ENCODE measurements around the gene UBIAD1. TPM values are rescaled to one million over a fixed set of nuclear protein-coding genes. Genes with fewer than 3 reads are reported as not detected.

UBIAD1 gene
- total RNA-seq, 1 experiment from 2014 or later: 9.0 TPM

DNA sequence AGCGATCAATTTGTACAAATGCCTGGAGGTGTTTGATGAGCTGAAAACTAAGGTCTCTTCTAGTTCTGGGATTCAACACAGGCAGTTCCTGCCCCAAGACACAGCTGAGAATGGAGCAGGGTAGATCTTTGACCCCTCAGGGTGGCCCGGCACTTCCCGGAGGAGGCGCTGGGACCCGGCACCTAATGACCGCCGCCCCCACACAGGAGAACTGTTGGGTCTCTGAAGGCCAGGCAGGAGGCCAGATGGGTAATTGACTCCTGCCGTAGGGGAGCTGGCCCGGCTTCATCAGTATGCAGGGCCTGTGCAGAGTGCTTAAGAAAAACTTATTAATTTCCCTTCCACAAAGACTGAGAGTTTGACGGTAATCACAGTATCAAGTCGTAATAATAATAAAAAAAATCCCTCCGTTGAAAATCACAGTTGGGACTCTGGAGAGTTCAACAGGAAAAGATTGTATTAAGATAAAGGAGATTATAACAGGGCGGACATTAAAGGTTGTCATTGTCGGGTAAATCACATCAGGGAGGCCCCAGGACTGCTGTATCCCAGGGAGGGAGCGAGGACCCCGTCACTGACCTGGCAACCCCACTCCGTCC is 51.7 kb downstream of the UBIAD1 start:
- Histone ChIP-seq H3K36me3 (no peaks in the 10 kb centered on the region), H3K4me3 (no peak overlapping the region), H3K9me3 (no peaks in the 10 kb centered on the region), H3K27me3 (no peaks in the 10 kb centered on the region)
- DNase-seq: no peak

DNA sequence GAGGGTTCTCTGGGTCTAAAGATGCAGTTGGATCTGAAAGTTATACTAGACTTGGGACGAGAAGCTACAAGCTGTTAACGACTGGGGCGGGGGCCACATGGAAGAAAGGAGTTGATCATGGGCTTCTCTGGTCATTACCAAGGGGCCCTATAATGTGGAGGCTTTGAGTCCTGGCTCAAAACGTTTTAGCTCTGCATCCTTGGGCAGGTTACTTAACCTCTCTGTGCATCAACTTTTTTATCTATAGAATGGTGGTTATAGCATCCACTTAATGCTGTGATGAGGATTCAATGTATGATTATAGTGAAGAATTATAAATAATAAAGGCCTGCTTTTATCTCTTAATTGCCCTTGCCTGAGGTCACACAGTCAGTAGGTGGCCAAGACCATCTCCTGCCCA is 53.1 kb downstream of the UBIAD1 start:
- Histone ChIP-seq H3K36me3 (no peaks in the 10 kb centered on the region), H3K4me3 (no peak overlapping the region), H3K27me3 (no peaks in the 10 kb centered on the region), H3K9me3 (no peaks in the 10 kb centered on the region)
- DNase-seq: no peak

DNA sequence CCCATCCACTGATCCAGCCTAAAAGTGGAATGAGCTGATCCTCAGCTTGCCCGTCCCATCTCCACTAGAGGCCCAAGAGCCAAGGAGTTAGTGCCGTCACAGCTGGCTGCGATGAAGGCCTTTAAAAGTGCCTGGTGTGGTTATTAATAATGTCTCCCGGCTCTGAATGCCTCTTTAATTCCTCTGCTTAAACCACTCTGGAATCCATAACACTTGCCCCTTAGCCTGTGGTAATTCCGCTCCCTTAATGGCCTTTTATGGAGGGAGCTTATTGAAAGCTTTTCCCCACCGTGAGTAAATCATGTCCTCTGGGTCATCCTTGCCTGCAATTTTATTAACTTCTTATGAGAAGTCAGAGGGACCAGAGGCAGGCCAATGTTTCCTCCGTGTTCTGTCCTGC is 55.4 kb downstream of the UBIAD1 start:
- H3K36me3 ChIP-seq: no peaks in the 10 kb centered on the region
- no peak for DNase-seq

DNA sequence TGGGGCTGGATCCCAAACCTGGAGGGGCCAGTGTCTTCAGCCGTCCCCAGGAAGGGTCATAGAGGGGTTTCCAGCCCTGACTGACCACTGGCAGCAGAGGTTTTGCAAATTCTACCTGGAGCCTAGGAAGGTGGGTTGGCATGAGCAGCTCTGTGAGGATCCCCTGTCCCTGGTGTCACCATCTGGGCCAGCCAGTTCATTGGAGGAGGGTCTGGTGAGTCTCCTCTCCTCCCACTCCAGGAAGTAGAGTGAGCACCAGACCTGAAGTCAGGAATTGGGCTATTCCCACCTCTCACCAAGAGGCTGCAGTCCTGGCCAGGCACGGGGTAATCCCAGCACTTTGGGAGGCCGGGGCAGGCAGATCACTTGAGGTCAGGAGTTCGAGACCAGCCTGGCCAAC is 57.4 kb downstream of the UBIAD1 start:
- Histone ChIP-seq H3K9me3 (no peaks in the 10 kb centered on the region), H3K27me3 (no peaks in the 10 kb centered on the region), H3K4me3 (no peak overlapping the region), H3K36me3 (no peaks in the 10 kb centered on the region)
- no peak for DNase-seq

More for the DNA sequence above, 55.4 kb downstream of the UBIAD1 start:
- Histone ChIP-seq H3K9me3 (no peaks in the 10 kb centered on the region), H3K4me3 (no peak overlapping the region), H3K27me3 (no peaks in the 10 kb centered on the region)

DNA sequence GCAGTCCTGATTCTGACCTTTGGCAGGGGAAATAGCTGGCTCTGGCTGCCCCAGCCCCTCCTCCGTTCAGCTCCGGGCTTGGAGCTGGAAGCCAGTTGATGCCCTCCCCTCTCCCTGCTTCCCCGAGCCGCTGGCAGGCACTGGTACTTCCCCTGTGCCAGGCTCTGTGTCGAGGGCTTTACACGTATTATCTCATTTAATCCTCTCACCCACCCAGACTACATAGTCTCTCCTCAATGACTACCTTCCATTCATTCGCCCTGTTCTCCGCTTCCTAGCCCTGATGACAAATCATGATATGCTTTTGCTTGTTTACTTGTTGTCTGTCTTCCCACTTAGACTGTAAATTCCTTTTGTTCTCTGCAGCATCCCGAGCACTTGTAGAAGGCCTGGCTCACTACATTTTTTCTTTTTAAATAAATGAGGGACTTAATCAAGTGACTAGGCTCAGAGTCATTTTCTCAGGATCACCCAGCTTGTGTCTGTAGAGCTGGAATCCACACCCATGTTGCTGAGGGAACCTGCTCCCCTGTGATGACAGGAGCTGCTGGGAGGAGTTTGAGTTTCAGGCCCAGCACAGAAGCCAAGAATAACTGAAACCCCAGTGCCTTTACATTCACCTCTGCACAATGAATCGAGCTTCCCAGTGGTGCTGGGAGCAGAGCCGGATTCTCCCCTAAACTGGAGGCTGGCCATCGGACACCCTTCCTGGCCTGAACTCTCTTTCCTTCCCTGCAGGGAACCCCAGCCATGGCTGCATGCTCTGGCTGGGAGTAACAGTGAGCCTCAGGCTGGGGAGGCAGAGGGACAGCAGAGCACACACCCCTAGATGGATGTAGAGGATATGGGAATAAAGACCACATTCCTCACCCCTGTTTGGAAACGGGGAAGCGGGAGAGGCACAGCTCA is 58.3 kb downstream of the UBIAD1 start:
- peak; percentile 43 for DNase-seq
- Histone ChIP-seq H3K9me3 (no peaks in the 10 kb centered on the region), H3K36me3 (no peaks in the 10 kb centered on the region), H3K4me3 (no peak overlapping the region), H3K27me3 (no peaks in the 10 kb centered on the region)

DNA sequence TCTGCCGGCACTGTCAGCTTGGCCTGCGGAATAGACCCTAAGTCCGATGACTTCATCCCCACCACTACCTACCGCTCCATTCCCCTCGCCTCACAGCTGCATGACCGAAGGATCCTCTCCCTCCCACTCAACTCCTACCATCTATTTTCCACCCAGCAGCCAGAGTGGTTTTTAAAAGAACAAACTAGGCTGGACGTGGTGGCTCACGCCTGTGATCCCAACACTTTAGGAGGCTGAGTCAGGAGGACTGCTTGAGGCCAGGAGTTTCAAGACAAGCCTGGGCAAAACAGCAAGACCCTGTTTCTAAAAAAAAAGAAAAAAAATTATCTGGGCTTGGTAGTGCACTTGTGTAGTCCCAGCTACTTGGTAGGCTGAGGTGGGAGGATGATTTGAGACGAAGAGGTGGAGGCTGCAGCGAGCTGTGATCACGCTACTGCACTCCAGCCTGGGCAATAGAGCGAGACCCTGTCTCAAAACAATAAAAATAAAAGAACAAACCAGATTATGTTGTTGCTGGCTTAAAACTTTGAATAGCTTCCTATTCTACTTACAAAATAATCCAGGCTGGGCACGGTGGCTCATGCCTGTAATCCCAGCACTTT is 59.0 kb downstream of the UBIAD1 start:
- no peaks in the 10 kb centered on the region for H3K9me3 ChIP-seq
- no peak overlapping the region for H3K4me3 ChIP-seq
- H3K36me3 ChIP-seq: no peaks in the 10 kb centered on the region
- no peaks in the 10 kb centered on the region for H3K27me3 ChIP-seq
- DNase-seq: no peak

DNA sequence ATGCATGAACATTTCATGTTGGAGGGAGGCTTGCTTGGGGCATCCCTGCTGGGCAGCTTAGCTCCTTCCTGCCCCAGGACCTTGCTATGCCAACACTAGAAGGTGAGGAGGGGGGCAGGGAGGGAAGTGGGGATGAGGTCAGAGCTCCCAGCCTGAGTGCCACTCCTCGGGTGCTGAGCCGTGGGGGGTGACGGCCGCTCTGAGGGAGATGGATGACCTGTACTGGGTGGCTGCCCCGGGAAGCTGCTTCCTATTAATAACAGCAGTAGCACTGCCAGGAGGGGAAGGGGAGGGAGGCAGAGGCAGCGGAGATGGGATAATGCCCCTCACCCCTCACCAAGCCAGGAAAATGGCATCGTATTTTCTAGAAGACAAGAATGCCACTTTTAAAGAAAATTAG is 60.6 kb downstream of the UBIAD1 start:
- Histone ChIP-seq H3K27me3 (no peaks in the 10 kb centered on the region), H3K9me3 (no peaks in the 10 kb centered on the region), H3K4me3 (no peak overlapping the region), H3K36me3 (no peaks in the 10 kb centered on the region)
- no peak for DNase-seq

DNA sequence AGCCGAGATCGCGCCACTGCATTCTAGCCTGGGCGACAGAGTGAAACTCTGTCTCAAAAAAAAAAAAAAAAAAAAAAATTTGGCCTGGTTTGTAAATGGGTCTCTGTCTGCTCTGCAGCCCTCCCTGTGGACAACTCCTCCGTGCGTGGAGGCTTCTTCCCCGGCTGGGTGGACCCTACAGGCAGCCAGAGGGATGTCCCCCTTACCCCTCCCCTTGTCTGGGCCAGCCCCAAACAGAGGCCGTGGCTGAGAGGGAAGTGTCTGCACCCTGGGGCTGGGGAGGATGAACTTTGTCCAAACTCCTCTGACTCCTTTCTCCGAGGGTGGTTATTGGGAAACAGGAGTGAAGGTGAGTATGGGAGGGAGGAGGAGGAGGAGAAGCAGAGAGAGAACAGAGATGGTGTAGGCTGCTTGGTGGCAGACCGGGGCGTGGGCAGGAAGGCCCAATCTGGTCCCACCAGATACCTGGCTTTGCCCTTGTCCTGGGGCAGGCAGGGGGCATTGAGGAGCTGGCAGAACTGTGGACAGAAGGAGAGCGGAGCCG is 61.3 kb downstream of the UBIAD1 start:
- Histone ChIP-seq H3K4me3 (no peak overlapping the region), H3K27me3 (no peaks in the 10 kb centered on the region), H3K9me3 (no peaks in the 10 kb centered on the region), H3K36me3 (no peaks in the 10 kb centered on the region)
- no peak for DNase-seq

DNA sequence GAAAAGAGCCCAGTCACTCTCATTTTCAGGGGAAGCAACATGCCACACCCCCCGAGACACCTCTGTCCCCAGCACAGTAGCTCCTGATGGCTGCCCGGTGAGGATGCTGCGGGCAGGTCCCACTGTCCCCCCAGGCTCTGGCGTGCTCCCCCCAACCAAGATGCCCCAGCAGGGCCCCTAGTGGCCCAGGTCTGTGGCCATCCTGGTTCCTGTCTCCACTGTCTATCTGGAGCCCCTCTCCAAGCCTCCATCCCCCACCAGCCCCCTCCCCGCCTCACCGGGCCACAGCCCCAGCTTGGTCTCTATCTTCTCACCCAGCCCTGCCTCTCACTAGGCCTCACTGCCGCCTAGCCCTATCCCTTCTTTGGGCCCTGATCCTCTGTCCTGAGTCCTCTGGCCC is 61.8 kb downstream of the UBIAD1 start:
- no peak for DNase-seq
- Histone ChIP-seq H3K4me3 (no peak overlapping the region), H3K36me3 (no peaks in the 10 kb centered on the region), H3K9me3 (no peaks in the 10 kb centered on the region), H3K27me3 (no peaks in the 10 kb centered on the region)

DNA sequence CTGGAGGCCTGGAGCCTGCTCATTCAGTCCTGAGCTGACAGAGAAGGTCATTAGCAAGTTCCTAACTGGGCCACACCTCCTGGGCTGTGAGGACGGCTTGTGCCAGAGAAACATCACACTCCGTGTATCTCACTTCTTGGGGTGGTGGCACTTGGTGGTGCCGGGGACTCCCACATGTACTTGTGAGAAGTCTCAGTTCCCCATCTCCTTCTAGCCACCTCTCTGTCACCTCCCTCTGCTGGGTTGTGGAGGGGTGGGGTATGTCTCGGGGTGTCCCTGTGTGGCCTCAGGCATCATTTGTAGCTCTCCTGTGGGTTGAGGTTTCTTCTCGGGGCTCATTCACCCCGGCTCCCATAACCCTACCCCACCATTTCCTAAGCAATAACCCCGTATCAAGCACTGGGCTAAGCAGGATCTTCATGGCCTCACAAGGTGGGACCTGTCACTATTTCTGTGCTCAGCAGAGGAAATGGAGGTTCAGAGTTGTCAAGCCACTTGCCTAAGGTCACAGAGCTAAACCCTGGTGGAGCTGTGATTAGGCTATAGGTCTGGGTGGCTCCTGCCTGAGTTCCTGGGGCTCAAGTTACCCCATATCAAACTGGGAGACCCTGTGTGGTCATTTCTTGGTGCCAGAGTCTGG is 62.5 kb downstream of the UBIAD1 start:
- H3K9me3 ChIP-seq: no peaks in the 10 kb centered on the region
- no peak for DNase-seq
- H3K36me3 ChIP-seq: no peaks in the 10 kb centered on the region
- no peak overlapping the region for H3K4me3 ChIP-seq
- peaks cover 7% of the 10 kb centered on the region for H3K27me3 ChIP-seq

DNA sequence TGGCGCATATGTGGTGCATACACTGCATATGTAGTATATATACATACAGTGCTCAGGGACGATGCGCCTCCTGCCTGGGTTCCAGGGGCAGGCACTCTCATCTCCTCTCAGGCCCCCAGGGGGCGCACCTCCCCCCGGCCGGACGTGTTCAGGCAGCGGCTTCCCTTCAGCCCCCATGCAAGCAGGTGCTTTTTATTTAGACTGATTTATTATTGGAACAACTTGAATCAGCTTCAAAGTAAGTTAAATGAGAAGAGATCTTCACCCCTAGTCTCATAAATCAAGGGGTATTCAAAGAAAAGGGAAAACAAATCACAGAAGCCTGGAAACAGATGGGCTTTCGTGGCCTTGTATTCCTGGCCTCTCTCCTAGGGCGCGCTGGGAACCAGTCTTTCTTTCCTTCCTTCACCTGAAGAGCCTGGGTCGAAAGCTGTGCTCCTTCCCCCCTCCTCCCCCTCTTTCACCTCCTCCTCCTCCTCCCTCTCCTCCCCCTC is 64.6 kb downstream of the UBIAD1 start:
- peak; percentile 40 for DNase-seq
- peaks cover 7% of the 10 kb centered on the region for H3K27me3 ChIP-seq
- H3K9me3 ChIP-seq: no peaks in the 10 kb centered on the region
- H3K36me3 ChIP-seq: no peaks in the 10 kb centered on the region
- H3K4me3 ChIP-seq: no peak overlapping the region

Other genes starting within 250 kb of the UBIAD1 start
- gene MASP2, start 226.0 kb upstream of the UBIAD1 start, total RNA-seq (2014; rRNA removed; shearing (Covaris generic); ENCODE audit: low replicate concordance): not detected in 2 replicates
- gene SRM, start 213.2 kb upstream of the UBIAD1 start, total RNA-seq (2014; rRNA removed; shearing (Covaris generic); ENCODE audit: low replicate concordance): 24.0 and 39.3 TPM in 2 replicates
- 45.6 and 55.2 TPM in 2 replicates for gene EXOSC10, start 173.3 kb upstream of the UBIAD1 start, total RNA-seq (2014; rRNA removed; shearing (Covaris generic); ENCODE audit: low replicate concordance)
- gene ANGPTL7, start 83.8 kb upstream of the UBIAD1 start, total RNA-seq (2014; rRNA removed; shearing (Covaris generic); ENCODE audit: low replicate concordance): not detected in 2 replicates
- gene MTOR, start 10.6 kb upstream of the UBIAD1 start, total RNA-seq (2014; rRNA removed; shearing (Covaris generic); ENCODE audit: low replicate concordance): 12.2 and 14.3 TPM in 2 replicates
- 0.16 TPM in 1 of 2 replicates, not detected in the other for gene DISP3, start 206.0 kb downstream of the UBIAD1 start, total RNA-seq (2014; rRNA removed; shearing (Covaris generic); ENCODE audit: low replicate concordance)

Measured in MG63 (cell line).